ENCODE measurements around the gene MACROD2. TPM values are rescaled to one million over a fixed set of nuclear protein-coding genes. Genes with fewer than 3 reads are reported as not detected.

The MACROD2 gene
- total and polyA plus RNA-seq, 4 donors, result 0.66 to 10.5 (median 3.3) TPM

- no peaks in the 10 kb centered on the region for H3K27me3 ChIP-seq (ENCODE audit: control insufficient read depth in 4 of 4, insufficient read depth in 4 of 4, low read length in 3 of 4)
- WGBS, result 79% methylated on average over 3 of the region's 3 CpGs
Observed at GRCh38 chr20:15063081-15063480, 1067.8 kb downstream of the MACROD2 start.

GRCh38 chr20:15064741-15065140 is 1069.4 kb downstream of the MACROD2 start:
- H3K36me3 ChIP-seq (ENCODE audit: control insufficient read depth in 4 of 4, insufficient read depth in 3 of 4, low read depth in 1 of 4, low read length in 3 of 4), result no peaks in the 10 kb centered on the region
- H3K4me1 ChIP-seq (ENCODE audit: control insufficient read depth in 4 of 4, insufficient read depth in 4 of 4, low read length in 3 of 4), result no peaks in the 10 kb centered on the region
- no peaks in the 10 kb centered on the region for H3K27me3 ChIP-seq (ENCODE audit: control insufficient read depth in 4 of 4, insufficient read depth in 4 of 4, low read length in 3 of 4)
- 89% methylated on average over 5 of the region's 5 CpGs for WGBS
- TF ChIP-seq RXRA (IDR thresholded peaks at IDR 0.05) (no peak), ZBTB33 (IDR thresholded peaks at IDR 0.05) (no peak), EGR1 (IDR thresholded peaks at IDR 0.05; ENCODE audit: low read depth in 2 of 2) (no peak), TAF1 (conservative IDR thresholded peaks at IDR 0.05) (no peak), MAX (IDR thresholded peaks at IDR 0.05) (no peak)
- no peaks in the 10 kb centered on the region for H3K9me3 ChIP-seq (ENCODE audit: control insufficient read depth in 4 of 4, low read length in 3 of 4)
- H3K27ac ChIP-seq (ENCODE audit: low read depth in 1 of 2, low read length in 2 of 2), result no peak overlapping the region
- no peak overlapping the region for H3K4me3 ChIP-seq (ENCODE audit: low read depth in 1 of 3, low read length in 3 of 3)
- H3K9ac ChIP-seq (ENCODE audit: low read depth in 1 of 2, low read length in 2 of 2), result no peak overlapping the region
- DNase-seq (ENCODE audit: low spot score), result no peak

More at GRCh38 chr20:15063081-15063480, 1067.8 kb downstream of the MACROD2 start:
- TF ChIP-seq RXRA (IDR thresholded peaks at IDR 0.05) (peak in 1 of 2 donors; percentile 6), ATF3 (IDR thresholded peaks at IDR 0.05) (no peak)
- Histone ChIP-seq H3K36me3 (ENCODE audit: control insufficient read depth in 4 of 4, insufficient read depth in 3 of 4, low read depth in 1 of 4, low read length in 3 of 4) (no peaks in the 10 kb centered on the region), H3K27ac (ENCODE audit: low read depth in 1 of 2, low read length in 2 of 2) (no peak overlapping the region), H3K4me3 (ENCODE audit: low read depth in 1 of 3, low read length in 3 of 3) (no peak overlapping the region), H3K9ac (ENCODE audit: low read depth in 1 of 2, low read length in 2 of 2) (no peak overlapping the region), H3K4me1 (ENCODE audit: control insufficient read depth in 4 of 4, insufficient read depth in 4 of 4, low read length in 3 of 4) (no peaks in the 10 kb centered on the region), H3K9me3 (ENCODE audit: control insufficient read depth in 4 of 4, low read length in 3 of 4) (no peaks in the 10 kb centered on the region)
- no peak for DNase-seq (ENCODE audit: low spot score)

GRCh38 chr20:15065794-15066193 is 1070.5 kb downstream of the MACROD2 start:
- H3K27me3 ChIP-seq (ENCODE audit: control insufficient read depth in 4 of 4, insufficient read depth in 4 of 4, low read length in 3 of 4), result no peaks in the 10 kb centered on the region
- DNase-seq (ENCODE audit: low spot score), result no peak
- H3K36me3 ChIP-seq (ENCODE audit: control insufficient read depth in 4 of 4, insufficient read depth in 3 of 4, low read depth in 1 of 4, low read length in 3 of 4), result no peaks in the 10 kb centered on the region
- WGBS, result 92% methylated on average over 3 of the region's 3 CpGs
- H3K4me3 ChIP-seq (ENCODE audit: low read depth in 1 of 3, low read length in 3 of 3), result no peak overlapping the region
- H3K9ac ChIP-seq (ENCODE audit: low read depth in 1 of 2, low read length in 2 of 2), result no peak overlapping the region
- TF ChIP-seq GABPA (IDR thresholded peaks at IDR 0.05 in 1 of 2, conservative IDR thresholded peaks at IDR 0.05 in 1 of 2), result no peak
- TF ChIP-seq RAD21 (IDR thresholded peaks at IDR 0.05), result no peak
- TF ChIP-seq MAX (IDR thresholded peaks at IDR 0.05), result no peak
- no peak for TF ChIP-seq ZBTB33 (IDR thresholded peaks at IDR 0.05)
- no peak for TF ChIP-seq HNF4A (conservative IDR thresholded peaks at IDR 0.05)
- no peaks in the 10 kb centered on the region for H3K4me1 ChIP-seq (ENCODE audit: control insufficient read depth in 4 of 4, insufficient read depth in 4 of 4, low read length in 3 of 4)
- H3K9me3 ChIP-seq (ENCODE audit: control insufficient read depth in 4 of 4, low read length in 3 of 4), result no peaks in the 10 kb centered on the region
- no peak overlapping the region for H3K27ac ChIP-seq (ENCODE audit: low read depth in 1 of 2, low read length in 2 of 2)

Measured in liver (tissue), 9 donors.